HG03342 (cell line): ENCODE measurements around the gene NANOS3.
"Not testable (repeated sequence)": the region's sequence is repeated elsewhere in the genome, so short reads cannot be mapped to it uniquely, and the experiment has no call there.

Source experiments
- ATAC-seq: cut with Tn5 transposase; IDR thresholded peaks from one replicate; pipeline ENCODE4 v1.9.1; 2021; ENCODE audit warnings: mild to moderate bottlenecking, moderate library complexity; ENCODE audit not compliant: unreplicated experiment

Gene NANOS3

DNA sequence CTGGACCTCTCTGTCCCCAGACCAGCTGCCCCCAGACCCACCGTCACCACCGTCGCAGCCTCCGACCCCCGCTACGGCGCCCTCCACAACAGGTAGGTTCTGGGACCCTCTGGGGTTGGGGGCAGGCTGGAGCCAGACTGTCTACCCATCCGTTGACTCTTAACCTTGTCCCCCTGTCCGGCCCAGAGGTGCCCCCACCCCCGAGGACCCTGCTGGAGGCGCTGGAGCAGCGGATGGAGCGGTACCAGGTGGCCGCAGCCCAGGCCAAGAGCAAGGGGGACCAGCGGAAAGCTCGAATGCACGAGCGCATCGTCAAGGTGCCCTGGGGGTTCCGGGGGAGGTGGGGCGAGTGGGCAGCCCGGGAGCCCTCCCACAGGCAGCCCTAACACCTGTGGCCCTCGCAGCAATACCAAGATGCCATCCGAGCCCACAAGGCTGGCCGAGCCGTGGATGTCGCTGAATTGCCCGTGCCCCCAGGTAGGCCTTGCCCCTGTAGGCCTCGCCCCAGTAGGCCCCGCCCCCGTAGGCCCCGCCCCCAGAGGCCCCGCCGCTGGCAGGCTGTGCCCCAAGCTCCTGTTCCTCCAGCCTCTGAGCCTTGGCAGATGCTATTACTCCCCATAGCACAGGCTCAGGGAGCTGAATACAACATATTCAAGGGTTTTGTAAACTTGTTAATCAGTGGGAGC, 41.9 kb downstream of the NANOS3 start:
- ATAC-seq = no peak

DNA sequence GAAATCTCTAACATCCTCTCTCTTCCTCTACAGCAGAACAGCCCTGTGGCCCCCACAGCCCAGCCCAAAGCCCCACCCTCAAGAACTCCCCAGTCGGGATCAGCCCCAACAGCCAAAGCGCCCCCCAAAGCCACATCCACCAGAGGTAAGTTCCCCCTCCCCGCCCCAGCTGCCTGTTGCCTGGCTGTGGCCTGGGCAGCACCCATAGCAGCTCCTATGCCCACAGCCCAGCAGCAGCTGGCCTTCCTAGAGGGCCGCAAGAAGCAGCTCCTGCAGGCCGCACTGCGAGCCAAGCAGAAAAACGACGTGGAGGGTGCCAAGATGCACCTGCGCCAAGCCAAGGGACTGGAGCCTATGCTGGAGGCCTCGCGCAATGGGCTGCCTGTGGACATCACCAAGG, 43.6 kb downstream of the NANOS3 start:
- no peak for ATAC-seq

DNA sequence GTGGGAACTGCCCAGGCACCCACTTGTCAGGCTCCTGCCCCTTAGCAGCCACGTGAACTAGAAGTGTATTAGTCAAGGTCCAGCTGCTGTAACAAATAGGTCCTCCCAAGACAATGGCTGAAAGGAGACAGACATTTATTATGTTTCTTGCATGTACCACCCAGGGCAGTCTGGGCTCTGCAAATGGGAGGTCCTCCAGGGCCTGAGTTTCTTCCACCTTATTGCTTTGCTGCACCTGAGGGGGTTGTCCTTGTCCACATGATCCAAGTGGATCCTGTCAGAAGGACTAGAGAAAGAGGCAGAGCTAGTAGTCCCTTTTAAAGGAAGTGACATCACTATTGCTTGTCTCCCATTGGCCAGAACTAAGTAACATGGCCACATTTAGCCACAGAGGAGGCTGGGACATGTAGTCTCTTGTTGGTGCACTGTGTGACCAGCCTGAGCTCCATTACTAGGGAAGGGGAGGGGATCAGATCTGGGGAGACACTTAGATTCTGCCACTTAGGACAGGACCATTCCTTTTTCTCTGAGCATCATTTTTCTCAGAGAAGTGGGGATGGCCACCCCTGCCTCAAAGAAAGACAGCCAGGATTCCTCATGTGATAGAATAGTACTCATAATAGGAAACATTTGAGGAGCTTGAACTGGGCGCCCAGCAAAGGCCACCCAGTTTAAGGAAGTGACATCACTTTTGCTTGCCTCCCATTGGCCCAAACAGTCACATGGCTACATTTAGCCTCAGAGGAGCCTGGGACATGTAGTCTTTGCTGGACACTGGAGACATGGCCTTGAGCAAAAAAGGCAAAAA, 44.2 kb downstream of the NANOS3 start:
- ATAC-seq = no peak

DNA sequence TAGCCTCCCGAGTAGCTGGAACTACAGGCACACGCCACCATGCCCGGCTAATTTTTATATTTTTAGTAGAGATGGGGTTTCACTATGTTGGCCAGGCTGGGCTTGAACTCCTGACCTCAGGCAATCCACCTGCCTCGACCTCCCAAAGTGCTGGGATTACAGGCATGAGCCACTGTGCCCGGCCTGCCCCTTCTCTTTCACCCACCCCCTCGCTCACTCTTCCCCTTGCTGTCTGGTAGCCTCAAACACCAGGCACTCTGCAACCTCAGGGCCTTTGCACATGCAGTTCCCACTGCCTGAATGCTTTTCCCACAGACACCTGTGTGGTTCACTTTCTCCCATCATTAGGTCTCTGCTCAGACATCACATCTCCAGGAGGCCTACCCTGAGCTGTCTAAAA, 45.2 kb downstream of the NANOS3 start:
- ATAC-seq = not testable (repeated sequence)

DNA sequence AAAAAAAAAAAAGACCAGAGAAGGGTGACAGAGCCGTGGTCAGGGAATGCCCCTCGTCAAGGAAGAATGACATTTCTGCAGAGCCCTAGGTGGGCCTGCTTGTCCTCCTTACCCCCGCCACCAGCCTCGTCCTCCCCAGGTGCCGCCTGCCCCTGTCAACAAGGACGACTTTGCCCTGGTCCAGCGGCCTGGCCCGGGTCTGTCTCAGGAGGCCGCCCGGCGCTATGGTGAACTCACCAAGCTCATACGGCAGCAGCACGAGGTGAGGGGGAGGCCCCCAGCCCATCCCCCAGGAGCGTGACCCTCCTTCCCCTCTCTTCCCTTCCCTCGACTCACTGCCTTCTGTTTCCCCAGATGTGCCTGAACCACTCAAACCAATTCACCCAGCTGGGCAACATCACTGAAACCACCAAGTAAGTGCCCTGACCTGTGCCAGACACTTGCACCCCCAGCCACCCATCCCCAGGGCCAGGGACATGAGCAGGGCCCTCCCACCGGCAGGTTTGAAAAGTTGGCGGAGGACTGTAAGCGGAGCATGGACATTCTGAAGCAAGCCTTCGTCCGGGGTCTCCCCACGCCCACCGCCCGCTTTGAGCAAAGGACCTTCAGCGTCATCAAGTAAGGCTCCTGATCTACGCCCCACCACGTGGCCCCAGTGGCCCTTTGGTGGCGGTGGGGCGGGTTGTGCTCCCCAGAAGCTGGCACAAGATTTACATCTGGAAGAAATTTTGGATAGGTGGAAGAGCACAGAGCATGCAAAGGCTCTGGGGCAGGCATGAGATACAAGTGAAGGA, 46.5 kb downstream of the NANOS3 start:
- ATAC-seq = no peak

DNA sequence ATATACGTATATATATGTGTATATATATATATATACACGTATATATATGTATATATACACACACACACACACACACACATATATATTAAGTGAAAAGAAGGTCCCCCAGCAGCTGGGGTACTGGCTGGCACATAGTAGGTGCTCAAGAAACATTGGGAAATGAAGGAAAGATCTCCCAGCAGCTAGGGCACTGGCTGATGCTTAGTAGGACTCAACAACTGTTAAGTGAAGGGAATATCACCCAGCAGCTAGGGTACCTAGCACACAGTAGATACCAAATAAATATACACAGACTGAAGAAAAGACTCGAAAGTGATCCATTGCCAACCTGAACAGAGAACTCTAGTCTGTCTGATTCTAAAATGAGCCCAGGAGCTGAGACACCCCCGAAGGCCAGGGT, 49.1 kb downstream of the NANOS3 start:
- no peak for ATAC-seq

DNA sequence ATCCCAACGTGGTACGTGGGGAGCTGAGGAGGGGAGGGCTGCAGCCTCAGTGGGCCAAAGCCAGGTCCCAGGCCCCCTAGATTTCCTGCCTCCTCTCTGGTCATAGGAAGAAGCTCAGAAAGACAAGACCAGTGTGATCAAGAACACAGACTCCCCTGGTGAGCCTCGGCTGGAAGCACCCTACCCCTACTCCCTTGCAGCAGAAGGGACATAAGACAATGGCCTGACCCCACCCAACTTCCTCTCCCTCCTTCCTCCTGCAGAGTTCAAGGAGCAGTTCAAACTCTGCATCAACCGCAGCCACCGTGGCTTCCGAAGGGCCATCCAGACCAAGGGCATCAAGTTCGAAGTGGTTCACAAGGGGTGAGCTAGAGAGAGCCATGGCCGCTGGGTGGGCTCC, 49.8 kb downstream of the NANOS3 start:
- no peak for ATAC-seq

DNA sequence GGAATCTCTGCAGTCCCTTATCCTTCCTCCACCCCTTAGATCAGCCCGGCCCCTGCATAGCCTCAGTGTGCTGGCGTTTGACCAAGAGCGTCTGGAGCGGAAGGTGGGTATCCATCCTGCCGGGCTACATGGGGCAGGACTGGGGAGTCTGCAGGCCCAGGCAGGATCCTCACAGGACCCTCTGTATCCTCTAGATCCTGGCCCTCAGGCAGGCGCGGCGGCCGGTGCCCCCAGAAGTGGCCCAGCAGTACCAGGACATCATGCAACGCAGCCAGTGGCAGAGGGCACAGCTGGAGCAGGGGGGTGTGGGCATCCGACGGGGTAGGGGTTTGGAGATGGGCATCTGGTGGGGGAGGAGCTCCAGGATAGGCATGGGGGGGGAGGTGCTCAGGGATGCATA, 52.4 kb downstream of the NANOS3 start:
- ATAC-seq = no peak

DNA sequence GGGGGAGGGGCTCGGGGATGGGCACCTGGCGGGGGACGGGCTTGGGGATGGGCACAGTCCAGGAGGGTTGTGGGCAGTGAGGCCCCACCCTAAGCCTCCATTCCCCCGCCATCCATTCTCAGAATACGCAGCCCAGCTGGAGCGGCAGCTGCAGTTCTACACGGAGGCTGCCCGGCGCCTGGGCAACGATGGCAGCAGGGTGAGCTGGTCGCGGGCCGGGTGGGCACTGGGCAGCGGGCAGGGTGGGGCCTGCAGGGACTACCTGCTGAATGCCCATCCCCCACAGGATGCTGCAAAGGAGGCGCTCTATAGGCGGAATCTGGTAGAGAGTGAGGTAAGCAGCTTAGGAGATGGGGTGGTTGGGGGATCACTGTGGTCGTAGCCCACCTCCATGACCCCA, 53.0 kb downstream of the NANOS3 start:
- no peak for ATAC-seq
